H1 (cell line): ENCODE data around the gene C20orf173. TPM values are rescaled to one million over a fixed set of nuclear protein-coding genes. Genes with fewer than 3 reads are reported as not detected.
"Not testable (repeated sequence)": the region's sequence is repeated elsewhere in the genome, so short reads cannot be mapped to it uniquely, and the experiment has no call there.

Experiments used
- CTCF ChIA-PET: fragments of 300-600 bp; sonication (Branson Sonifier 250); formaldehyde crosslinking; loops from one replicate; lab custom pipeline; 2021; ENCODE audit not compliant: partially characterized antibody; lab: Charles Lee
- POLR2A ChIA-PET: fragments of 300-600 bp; sonication (Branson Sonifier 250); formaldehyde crosslinking; loops from one replicate; lab custom pipeline; 2021; ENCODE audit warnings: inconsistent platforms; ENCODE audit not compliant: partially characterized antibody; lab: Charles Lee
- DNase-seq, 2 experiments: peaks; one replicate each; pipeline versions ENCODE4 v3.0.0 to v3.0.0-alpha.2; 2010 to 2022; ENCODE audit warnings: low spot score in 2 of 2, low read depth in 1 of 2, mixed read lengths in 1 of 2
- FAIRE-seq: peaks from 2 replicates; lab custom pipeline; 2011; peaks lifted over from hg19 to GRCh38; lab: Jason Lieb, UNC
- H2AFZ ChIP-seq: 2 replicates; pipeline ENCODE4 v1.8.1; 2012; ENCODE audit warnings: low read length, inconsistent platforms
- H2AK5ac ChIP-seq: 2 replicates; pipeline ENCODE4 v1.6.1; 2013; ENCODE audit warnings: low read depth, low read length
- H2BK120ac ChIP-seq: replicated peaks from 2 replicates; pipeline ENCODE3; 2013; ENCODE audit warnings: low read depth, low read length, inconsistent platforms
- H2BK12ac ChIP-seq: 2 replicates; pipeline ENCODE4 v1.6.1; 2013; ENCODE audit warnings: low read depth, low read length
- H2BK15ac ChIP-seq: 2 replicates; pipeline ENCODE4 v1.6.1; 2013; ENCODE audit warnings: low read length
- H2BK20ac ChIP-seq: 2 replicates; pipeline ENCODE4 v1.6.1; 2013; ENCODE audit warnings: low read length
- H2BK5ac ChIP-seq: 2 replicates; pipeline ENCODE4 v1.6.1; 2013; ENCODE audit warnings: low read depth, low read length
- H3K14ac ChIP-seq: 2 replicates; pipeline ENCODE4 v1.6.1; 2013; ENCODE audit warnings: inconsistent platforms; ENCODE audit not compliant: insufficient read length
- H3K18ac ChIP-seq: 2 replicates; pipeline ENCODE4 v1.6.1; 2013; ENCODE audit warnings: low read length; ENCODE audit errors: extremely low read depth
- H3K23ac ChIP-seq: 2 replicates; pipeline ENCODE4 v1.6.1; 2013; ENCODE audit warnings: inconsistent platforms; ENCODE audit not compliant: insufficient read length
- H3K23me2 ChIP-seq: 2 replicates; pipeline ENCODE4 v1.6.1; 2013; ENCODE audit warnings: low read depth, low read length
- H3K27ac ChIP-seq: 2 replicates; pipeline ENCODE4 v1.6.1; 2011; ENCODE audit warnings: low read depth, low read length, inconsistent platforms
- H3K27me3 ChIP-seq, 4 experiments: replicated peaks in 1 of 4; 1 replicate in 1 of 4; 2 replicates in 3 of 4; pipeline versions ENCODE4 v1.6.1 to v1.8.1; 2011 to 2013; ENCODE audit warnings: low read length in 3 of 4, mild to moderate bottlenecking in 3 of 4, inconsistent platforms in 2 of 4, mixed read lengths in 2 of 4, moderate library complexity in 1 of 4; ENCODE audit not compliant: control insufficient read depth in 3 of 4, insufficient read depth in 3 of 4; ENCODE audit errors: extremely low read depth in 1 of 4
- H3K36me3 ChIP-seq, 4 experiments: 2 replicates each; pipeline versions ENCODE4 v1.6.1 to v1.8.1; 2011 to 2013; ENCODE audit warnings: mild to moderate bottlenecking in 4 of 4, low read length in 3 of 4, moderate library complexity in 2 of 4, control low read depth in 1 of 4, inconsistent platforms in 1 of 4; ENCODE audit not compliant: insufficient read depth in 4 of 4, control insufficient read depth in 2 of 4
- H3K4ac ChIP-seq: replicated peaks from 2 replicates; pipeline ENCODE3; 2013; ENCODE audit warnings: low read length, low read depth, mixed read lengths, inconsistent platforms; ENCODE audit not compliant: insufficient read length
- H3K4me1 ChIP-seq, 4 experiments: replicated peaks in 1 of 4; 1 replicate in 1 of 4; 2 replicates in 3 of 4; pipeline versions ENCODE4 v1.6.1 to v1.8.1; 2011 to 2013; ENCODE audit warnings: low read length in 3 of 4, inconsistent platforms in 2 of 4, mixed read lengths in 1 of 4; ENCODE audit not compliant: insufficient read depth in 4 of 4, control insufficient read depth in 3 of 4
- H3K4me2 ChIP-seq, 2 experiments: 2 replicates each; pipeline versions ENCODE4 v1.6.1 to v1.8.1; 2011 to 2013; ENCODE audit warnings: low read depth in 2 of 2, low read length in 2 of 2, control low read depth in 1 of 2, inconsistent platforms in 1 of 2, mild to moderate bottlenecking in 1 of 2; ENCODE audit not compliant: insufficient read depth in 1 of 2
- H3K4me3 ChIP-seq, 4 experiments: fragments of 200-600, 300-600 bp in 1 of 4; sonication (generic), shearing (Covaris generic), sonication (Bioruptor Twin) in 1 of 4; 2 replicates each; pipeline versions ENCODE4 v1.5.1 to v1.8.1; 2011 to 2016; ENCODE audit warnings: low read length in 4 of 4, low read depth in 3 of 4, control low read depth in 2 of 4, inconsistent platforms in 2 of 4, mild to moderate bottlenecking in 2 of 4, mixed read lengths in 1 of 4, moderate library complexity in 1 of 4; ENCODE audit not compliant: insufficient read depth in 2 of 4; ENCODE audit errors: extremely low read depth in 1 of 4
- H3K56ac ChIP-seq: replicated peaks from 2 replicates; pipeline ENCODE3; 2013; ENCODE audit warnings: low read depth, mild to moderate bottlenecking, mixed read lengths, low read length, inconsistent platforms; ENCODE audit not compliant: insufficient read length
- H3K79me1 ChIP-seq: 2 replicates; pipeline ENCODE4 v1.6.1; 2013; ENCODE audit warnings: low read depth, low read length, control low read depth
- H3K79me2 ChIP-seq, 2 experiments: 2 replicates each; pipeline versions ENCODE4 v1.6.1 to v1.8.1; 2012 to 2013; ENCODE audit warnings: low read length in 2 of 2, mild to moderate bottlenecking in 2 of 2, inconsistent platforms in 1 of 2; ENCODE audit not compliant: insufficient read depth in 2 of 2, control insufficient read depth in 1 of 2
- H3K9ac ChIP-seq, 4 experiments: replicated peaks in 1 of 4; 1 replicate in 1 of 4; 2 replicates in 3 of 4; pipeline versions ENCODE4 v1.6.1 to v1.8.1; 2011 to 2013; ENCODE audit warnings: low read depth in 3 of 4, low read length in 3 of 4, control low read depth in 2 of 4, mild to moderate bottlenecking in 2 of 4, moderate library complexity in 2 of 4, inconsistent platforms in 1 of 4; ENCODE audit errors: extremely low read depth in 1 of 4
- H3K9me3 ChIP-seq, 2 experiments: 2 replicates each; pipeline versions ENCODE4 v1.6.1 to v1.8.1; 2012 to 2013; ENCODE audit warnings: mild to moderate bottlenecking in 2 of 2, moderate library complexity in 2 of 2, control low read depth in 1 of 2, inconsistent platforms in 1 of 2, low read depth in 1 of 2, low read length in 1 of 2, mixed read lengths in 1 of 2; ENCODE audit not compliant: insufficient read depth in 2 of 2
- H4K20me1 ChIP-seq, 2 experiments: replicated peaks in 1 of 2; 2 replicates each; pipeline versions ENCODE3 to v1.8.1; 2011 to 2013; ENCODE audit warnings: inconsistent platforms in 2 of 2, low read length in 2 of 2, mild to moderate bottlenecking in 1 of 2; ENCODE audit not compliant: insufficient read depth in 2 of 2, control insufficient read depth in 1 of 2
- H4K5ac ChIP-seq: 2 replicates; pipeline ENCODE4 v1.6.1; 2013; ENCODE audit warnings: low read length, low read depth, mixed read lengths, inconsistent platforms; ENCODE audit not compliant: insufficient read length
- H4K8ac ChIP-seq: 2 replicates; pipeline ENCODE4 v1.8.0; 2013; ENCODE audit warnings: mild to moderate bottlenecking, moderate library complexity, low read length, inconsistent platforms; ENCODE audit not compliant: insufficient read depth; ENCODE audit errors: extremely low read depth
- H4K91ac ChIP-seq: replicated peaks from 2 replicates; pipeline ENCODE3; 2013; ENCODE audit warnings: low read length, mixed read lengths, inconsistent platforms; ENCODE audit not compliant: insufficient read length
- WGBS, 2 experiments: shearing (Covaris generic) in 1 of 2; methylation state at CpG; one replicate each; pipeline versions ENCODE4 v1.1.6 to v1.1.7; 2013 to 2015; ENCODE audit warnings: low lambda C conversion rate in 2 of 2, mixed read lengths in 2 of 2, inconsistent platforms in 1 of 2, low coverage in 1 of 2, missing lambda C conversion rate in 1 of 2; ENCODE audit not compliant: insufficient replicate concordance in 2 of 2, insufficient coverage in 1 of 2, insufficient read length in 1 of 2; ENCODE audit errors: extremely low coverage in 1 of 2, missing lambda C conversion rate in 1 of 2; 5-methylcytosine and 5-hydroxymethylcytosine counted together
- polyA plus RNA-seq, 7 experiments: library from polyadenylated mRNA; depleted of rRNA in 3 of 7; stranded (reverse) in 5 of 7; unstranded in 2 of 7; fragments of >200 nt in 5 of 7; fragments of 200-250 nt in 2 of 7; gene quantifications; 1 replicate in 5 of 7; 2 replicates in 1 of 7; 4 replicates in 1 of 7; pipeline versions ENCODE4 v1.2.1 to v1.2.3, GENCODE V29; 2011 to 2013; ENCODE audit warnings: missing spikeins in 2 of 7, mixed read lengths in 2 of 7
- total RNA-seq: library from RNA; stranded (reverse); fragmentation: NEBNext Ultra II Directional; extraction: Animal tissue kit (Norgen Biotek cat#: 25700); gene quantifications from 2 replicates; pipeline ENCODE4 v1.2.1, GENCODE V29; 2021

Gene C20orf173
- total and polyA plus RNA-seq, 2 of the 8 experiments (the other 6 are each of a cell fraction or from before 2014, with no cell fraction given) = not detected

DNA sequence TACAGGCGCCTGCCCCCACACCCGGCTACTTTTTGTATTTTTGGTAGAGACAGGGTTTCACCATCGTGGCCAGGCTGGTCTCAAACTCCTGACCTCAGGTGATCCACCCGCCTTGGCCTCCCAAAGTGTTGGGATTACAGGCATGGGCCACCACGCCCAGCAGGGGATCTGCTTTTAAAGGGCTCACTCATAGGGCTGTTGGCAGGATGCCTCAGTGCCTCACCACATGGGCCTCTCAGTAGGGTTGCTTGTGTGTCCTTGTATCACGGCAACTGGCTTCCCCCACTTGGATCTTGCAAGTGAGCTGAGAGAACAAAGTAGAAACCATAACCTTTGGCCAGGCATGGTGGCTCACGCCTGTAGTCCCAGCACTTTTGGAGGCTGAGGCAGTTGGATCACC lies 15.5 kb upstream of the C20orf173 start:
- H3K4me2 ChIP-seq, H3K9me3 ChIP-seq, H4K5ac ChIP-seq, H4K8ac ChIP-seq, H2BK20ac ChIP-seq, H2AFZ ChIP-seq, H4K20me1 ChIP-seq, H3K18ac ChIP-seq, H3K79me1 ChIP-seq, H2BK15ac ChIP-seq, H3K56ac ChIP-seq, H3K9ac ChIP-seq, H2BK12ac ChIP-seq, H2BK120ac ChIP-seq, H2BK5ac ChIP-seq, H4K91ac ChIP-seq, H3K4me1 ChIP-seq, H3K23ac ChIP-seq, H3K27ac ChIP-seq, H3K27me3 ChIP-seq, DNase-seq, FAIRE-seq, H3K4ac ChIP-seq, H3K14ac ChIP-seq, H3K4me3 ChIP-seq, H2AK5ac ChIP-seq: not testable (repeated sequence)
- Histone ChIP-seq H3K79me2 (peaks cover 0 to 10% of the 10 kb centered on the region in 2 experiments; a peak in 1 of 4 replicates), H3K23me2 (peaks cover 11% of the 10 kb centered on the region), H3K36me3 (peaks cover 11 to 37% (median 20%) of the 10 kb centered on the region in 4 experiments; a peak in 7 of 8 replicates)
- CTCF ChIA-PET = interaction anchor here (0.5 to 1.8 kb wide), 2 partner anchors 10 to 25 kb away, joined by 6 to 7 read pairs; no protein-coding TSS in a partner anchor
- 90% methylated on average over 7 of the region's 7 CpGs; no CpG with 5 or more reads in 1 of the 2 experiments for WGBS, 2 experiments
- POLR2A ChIA-PET = interaction anchor here (0.6 to 2.5 kb wide), 6 partner anchors 10 to 1323 kb away, joined by 3 to 18 read pairs (median 4); no protein-coding TSS in a partner anchor
